Raji (cell line): Measurements from ENCODE around the gene DOCK2.

Experiments used
- POLR2A ChIP-seq: IDR thresholded peaks from 2 replicates; pipeline ENCODE4 v1.6.1; 2011; ENCODE audit warnings: low read depth, low read length, control low read depth; ENCODE audit not compliant: insufficient read depth

The DOCK2 gene

DNA sequence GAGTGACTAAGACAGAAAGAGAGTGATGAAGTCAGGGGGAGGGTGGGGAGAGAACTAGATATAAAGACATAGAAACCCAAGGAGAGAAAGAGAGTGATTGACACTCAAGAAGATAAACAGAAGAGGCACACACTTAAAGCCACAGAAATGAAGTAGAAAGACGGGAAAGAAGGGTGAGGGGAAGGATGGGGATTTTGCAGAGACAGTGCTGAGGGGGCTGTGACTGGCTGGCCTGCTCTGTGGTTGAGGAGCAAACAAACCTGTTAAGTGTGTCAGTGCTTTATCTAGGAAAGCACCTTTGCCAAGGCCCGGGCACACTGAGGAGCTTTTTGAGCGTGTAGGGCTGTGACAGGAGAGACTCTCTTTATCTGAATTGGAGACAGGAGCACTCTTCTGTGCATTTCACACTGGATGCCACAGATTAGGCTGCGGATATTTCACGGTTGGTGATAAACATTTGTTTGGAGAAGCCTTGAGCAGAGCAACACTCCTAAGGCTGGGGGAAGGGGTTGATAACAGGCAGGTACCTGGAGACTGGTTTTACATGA lies 109.1 kb downstream of the DOCK2 start:
- TF ChIP-seq POLR2A = no peak

DNA sequence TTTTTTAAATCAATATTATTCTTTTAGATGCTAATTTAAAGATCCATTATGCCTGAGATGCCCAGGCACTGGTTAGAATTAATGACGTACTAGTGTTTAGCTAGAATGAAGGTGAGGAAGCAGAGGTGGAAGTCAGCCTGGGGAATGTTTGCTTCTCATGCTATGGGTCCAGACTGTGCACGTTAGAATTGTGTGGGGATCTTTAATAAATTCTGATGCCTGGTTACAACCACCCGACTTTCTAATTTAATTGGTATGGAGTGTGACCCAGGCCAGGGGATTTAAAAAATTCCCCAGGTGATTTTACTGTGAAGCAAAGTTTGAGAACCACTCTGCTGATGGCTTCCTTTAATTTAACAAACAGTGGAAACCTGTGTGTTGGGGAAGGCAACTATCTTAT lies 111.1 kb downstream of the DOCK2 start:
- TF ChIP-seq POLR2A = no peak

DNA sequence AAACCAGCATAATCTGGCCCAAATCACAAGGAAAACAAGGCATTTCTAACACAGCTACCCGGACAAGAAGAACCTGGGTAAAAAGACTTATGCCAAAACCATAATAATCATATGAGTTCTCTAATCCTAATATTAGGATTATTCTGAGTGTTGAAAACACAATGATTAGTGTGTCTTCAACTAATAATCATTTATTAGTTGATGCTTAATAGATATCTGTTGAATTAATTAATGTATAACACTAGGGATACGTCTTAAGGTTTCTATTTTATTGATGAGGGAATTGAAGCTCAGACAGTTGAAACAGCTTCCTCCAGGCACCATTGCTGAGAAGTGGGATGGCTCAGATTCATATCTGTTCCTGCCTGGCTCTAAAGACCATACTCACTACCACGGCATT lies 112.2 kb downstream of the DOCK2 start:
- no peak for TF ChIP-seq POLR2A

DNA sequence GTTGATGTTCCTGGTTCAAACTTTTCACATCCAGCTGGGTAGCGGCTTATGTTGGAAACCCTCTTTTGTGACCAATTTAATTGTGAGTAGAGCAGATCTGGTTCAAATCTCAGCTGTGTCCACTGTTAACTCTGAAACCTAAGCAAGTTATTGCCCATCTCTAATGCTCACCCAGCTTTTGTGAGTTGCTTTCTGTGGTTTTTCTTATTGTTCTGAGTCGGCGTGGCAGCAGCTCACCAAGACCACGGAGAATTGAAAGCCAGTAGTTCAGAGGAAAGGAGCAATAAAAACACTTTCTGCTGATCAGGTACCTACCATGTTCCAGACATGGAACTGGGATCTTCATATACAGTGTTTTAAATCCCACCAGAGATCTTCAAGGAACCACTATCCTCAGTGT lies 114.4 kb downstream of the DOCK2 start:
- TF ChIP-seq POLR2A = no peak

DNA sequence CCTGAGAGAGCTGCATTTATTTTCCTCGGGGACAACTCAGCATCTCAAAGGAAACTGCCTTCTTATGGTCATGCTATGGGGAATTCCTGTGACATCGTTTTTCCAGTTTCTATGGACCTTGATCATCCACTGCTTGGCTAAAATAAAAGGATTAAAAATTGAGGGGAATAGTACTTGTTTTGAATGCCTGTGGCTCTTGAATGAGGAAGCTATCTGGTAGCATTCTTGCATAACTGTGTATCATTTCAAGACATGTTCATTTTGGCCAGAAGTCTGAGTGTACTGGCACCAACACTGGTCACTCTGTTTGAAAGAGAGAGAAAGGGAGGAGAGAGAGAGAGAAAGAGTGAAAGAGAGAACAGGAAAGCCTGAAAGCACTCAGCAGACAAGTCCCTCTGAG lies 116.7 kb downstream of the DOCK2 start:
- TF ChIP-seq POLR2A = no peak

DNA sequence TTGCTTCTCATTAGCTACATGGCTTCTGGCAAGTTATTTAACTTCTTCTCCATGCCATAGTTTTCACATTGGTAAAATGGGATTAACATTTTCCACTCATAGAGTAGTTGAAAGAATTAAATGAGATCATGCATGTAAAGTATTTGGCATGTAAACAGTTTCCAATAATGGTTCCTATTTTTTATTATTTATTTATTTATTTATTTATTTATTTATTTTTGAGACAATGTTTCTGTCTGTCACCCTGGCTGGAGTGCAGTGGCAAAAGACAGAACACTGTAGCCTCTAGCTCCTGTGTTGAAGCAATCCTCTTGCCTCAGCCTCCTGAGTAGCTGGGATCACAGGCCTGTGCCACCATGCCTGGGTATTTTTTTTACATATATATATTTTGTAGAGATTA lies 117.7 kb downstream of the DOCK2 start:
- no peak for TF ChIP-seq POLR2A

DNA sequence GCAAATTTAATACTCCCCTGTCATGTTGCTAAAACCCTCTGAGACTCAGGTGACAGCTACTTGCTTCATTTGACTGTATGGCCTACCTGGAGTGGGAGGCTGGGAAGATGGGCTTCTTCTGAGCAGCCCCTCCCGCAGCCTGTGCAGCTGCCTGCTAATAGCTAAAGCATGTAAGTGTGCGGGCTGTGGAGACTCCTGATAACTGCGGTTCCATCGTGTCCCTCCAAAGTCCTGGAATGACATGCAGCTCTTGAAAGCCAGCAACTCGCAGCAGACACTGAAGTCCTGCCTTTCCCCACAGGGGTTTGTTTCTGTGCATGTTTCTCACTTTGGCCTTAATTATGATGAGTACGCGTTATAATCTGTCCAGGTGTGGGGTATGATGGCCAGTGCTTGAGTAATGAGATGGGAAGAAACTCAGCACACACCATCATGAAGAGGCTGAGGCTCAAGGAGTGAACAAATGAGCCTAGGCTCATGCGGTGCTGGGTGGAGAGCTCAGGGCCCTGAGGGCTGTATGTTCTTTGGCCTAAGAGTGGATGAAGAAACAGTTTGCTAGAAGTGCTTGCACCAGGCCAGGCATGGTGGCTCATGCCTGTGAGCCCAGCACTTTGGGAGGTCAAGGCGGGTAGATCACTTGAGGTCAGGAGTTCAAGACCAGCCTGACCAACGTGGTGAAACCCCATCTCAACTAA lies 119.1 kb downstream of the DOCK2 start:
- TF ChIP-seq POLR2A = no peak

DNA sequence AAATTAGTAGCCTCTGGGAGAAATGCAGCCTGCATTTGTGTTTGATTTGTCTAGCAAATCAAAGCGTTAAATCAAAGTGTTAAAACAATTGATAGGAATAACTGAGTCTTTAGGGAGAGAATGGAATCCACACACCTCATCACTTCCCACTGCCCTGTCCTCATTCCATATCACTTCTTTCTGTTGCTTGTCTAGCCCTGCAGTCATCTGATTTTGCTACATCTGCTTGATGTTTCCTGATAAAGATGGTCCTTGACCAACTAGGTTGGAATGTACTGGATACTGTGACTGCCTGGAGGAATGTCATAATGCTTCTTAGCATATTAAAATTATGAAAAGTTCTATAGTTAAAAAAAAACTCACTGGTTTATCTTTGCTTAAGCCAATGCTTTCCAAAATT lies 119.9 kb downstream of the DOCK2 start:
- TF ChIP-seq POLR2A = no peak

DNA sequence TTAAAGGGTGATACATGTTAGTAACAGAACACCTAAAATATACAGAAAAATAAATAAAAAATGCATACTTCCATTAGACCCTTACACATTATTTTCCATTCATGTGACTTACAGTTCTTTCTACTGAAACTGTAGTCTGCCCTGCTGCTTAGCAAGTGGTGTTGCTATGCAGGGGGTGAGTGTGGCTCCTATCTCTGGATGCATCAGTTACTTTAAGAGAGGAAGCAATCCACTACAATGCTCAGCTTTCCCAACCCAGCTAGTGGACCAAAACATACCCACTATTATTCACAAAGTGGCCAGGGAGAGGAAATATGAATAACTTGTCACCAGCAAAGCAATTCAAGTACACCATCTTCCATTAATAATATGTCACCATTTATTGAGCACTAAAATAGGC lies 121.8 kb downstream of the DOCK2 start:
- TF ChIP-seq POLR2A = no peak

DNA sequence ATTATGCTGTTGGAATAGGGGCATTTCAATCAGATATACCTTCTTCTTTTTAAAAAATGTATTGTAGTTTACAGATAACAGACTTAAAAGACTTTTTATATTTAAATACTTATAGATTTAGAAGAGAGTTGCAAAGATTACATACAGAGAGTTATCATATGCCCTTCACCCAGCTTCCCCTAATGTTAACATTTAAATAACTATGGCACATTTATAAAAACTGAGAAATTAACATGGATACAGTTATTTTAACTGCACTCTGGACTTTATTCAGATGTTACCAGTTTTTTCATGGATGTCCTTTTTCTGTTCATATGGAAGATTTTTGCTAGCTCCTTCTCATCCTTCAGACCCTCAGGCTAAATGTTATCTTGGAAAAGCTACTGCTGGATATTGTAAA lies 123.2 kb downstream of the DOCK2 start:
- TF ChIP-seq POLR2A = no peak

DNA sequence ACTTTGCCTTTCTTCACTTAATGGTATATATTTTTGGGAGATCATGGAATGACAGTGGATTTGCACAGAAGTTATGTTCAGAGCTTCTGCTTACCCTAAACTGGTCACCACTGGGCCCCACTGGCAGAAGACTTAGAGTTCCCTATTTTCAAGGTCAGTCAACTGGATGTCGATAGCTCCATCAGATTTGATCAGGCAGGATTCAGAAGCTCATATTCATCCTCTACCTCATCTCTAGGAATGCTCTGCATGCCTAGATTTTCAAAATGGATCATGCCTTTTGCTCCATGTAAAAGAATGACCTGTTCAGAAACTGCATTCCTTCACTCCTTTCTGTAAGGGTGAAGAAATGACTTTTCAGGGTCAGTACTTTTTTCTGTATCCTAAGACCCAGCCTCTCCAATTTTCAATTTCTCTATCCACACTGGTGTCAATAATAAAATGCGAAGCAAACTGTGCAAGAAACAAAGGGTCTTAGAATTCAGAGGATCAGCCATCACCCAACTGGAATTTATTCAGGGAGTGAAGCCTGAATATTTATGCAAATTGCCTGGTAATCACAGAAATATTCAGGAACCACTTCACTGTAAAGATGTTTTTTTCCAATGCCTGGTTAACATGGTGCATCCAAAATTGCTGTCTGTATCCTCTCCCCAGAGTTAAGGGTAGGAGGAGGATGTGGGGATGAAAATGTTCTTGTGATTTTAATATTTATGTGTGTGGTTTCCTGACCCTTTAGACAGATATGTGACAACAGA lies 125.4 kb downstream of the DOCK2 start:
- no peak for TF ChIP-seq POLR2A

DNA sequence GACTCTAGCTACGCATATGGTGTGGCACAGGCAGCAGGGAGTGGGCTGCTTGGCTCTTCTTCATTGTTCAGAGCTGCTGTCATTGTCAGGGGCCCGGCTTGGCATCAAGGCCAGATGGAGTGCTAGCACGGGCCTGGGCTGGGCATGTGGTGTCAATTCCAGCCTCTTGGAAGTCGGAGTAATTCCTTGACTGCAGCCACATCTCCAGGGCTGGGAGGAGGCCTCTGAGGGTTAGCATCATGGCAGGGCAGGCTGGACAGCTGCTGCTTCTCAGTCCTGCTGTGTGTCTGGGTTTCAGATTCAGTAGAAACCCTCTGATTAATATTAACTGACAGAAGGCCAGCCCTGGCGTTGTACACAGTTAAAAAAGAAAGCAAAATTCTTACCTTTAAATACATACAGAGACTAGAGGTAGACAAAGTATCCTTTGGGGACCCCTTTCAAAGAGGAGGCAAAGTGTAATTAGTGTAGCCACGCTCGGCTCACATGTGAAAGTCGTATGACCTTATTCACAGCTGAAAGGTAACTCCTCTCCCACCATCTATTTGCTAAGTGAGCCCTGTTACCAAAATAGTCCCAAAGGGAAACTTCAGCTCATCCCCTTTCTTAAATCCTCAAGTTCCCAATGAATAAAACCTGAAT lies 126.4 kb downstream of the DOCK2 start:
- no peak for TF ChIP-seq POLR2A

DNA sequence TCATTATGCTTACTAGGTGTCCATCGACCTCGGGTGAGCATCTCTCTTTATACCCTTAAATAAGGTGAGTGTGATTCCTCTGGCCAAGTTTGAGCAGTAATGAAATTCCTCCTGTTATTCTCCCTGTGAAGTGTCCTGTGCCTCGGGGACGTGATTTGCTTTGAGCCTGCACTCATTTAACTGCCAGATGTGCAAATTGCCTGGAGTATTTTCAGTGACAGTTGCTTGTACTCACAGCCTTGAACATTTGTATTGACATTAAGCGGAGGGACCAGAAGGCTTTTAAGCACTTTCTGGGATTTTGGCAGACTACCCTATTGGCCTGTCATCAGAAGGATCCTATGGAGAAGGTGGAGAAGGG lies 126.9 kb downstream of the DOCK2 start:
- TF ChIP-seq POLR2A = no peak

DNA sequence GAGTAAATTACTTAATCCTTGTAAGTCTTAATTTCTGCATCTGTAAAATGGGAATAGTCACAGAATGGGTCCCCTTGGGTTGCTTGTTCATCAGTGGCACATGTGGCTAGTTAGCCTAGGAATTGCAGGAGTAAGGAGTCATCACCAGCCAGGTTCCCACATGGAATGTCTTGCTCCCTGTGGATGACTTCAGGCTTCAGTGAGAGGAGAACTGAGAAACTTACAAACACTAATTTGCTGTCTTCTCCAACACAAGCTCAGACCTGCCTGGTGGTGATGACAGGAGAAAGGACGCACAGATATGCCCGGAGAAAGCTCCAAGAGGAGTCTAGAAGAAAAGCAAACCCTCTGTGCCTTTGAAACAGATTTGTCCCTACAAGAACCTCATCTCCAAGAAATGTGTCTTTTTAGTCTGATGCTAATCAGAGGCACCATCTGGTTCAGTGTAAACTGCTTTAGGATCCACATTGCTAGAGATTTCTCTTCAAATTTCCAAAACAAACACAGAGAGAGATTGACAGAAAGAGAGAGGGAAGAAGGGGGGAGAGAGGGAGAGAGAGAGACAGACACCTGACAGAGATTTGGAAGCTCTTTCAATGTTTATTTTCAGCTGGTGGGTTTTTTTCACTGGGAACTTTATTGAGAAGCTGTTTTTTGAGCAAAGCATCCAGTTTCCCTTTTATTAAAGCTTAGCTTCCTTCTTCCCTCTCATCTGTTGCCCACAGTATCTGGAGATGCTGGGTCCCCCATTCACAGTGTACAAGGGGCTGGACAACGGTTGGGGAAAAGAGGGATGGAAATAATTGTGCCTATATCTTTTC lies 128.3 kb downstream of the DOCK2 start:
- no peak for TF ChIP-seq POLR2A

DNA sequence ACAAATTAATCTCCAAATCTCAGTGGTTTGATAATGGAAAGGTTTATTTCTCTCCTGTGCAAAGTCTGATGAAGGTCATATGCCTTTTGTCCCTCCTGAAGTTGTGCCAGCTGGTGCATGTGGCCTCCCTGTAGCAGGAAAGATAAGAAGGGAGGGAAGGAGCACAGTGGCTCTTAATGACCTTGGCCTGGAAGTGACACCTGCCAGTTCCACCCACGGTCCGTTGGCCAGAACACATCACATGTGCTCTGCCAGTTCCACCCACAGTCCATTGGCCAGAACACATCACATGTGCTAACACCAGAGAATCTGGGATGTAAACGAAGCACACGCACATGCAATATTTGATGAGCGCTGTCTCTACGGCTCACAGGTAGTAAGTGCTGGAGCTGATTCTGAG lies 130.9 kb downstream of the DOCK2 start:
- TF ChIP-seq POLR2A = no peak
